Fibroblast of the aortic adventitia (primary cell): Measurements from ENCODE around the gene RAP1GAP. TPM values are rescaled to one million over a fixed set of nuclear protein-coding genes. Genes with fewer than 3 reads are reported as not detected.

ENCODE experiments used
- DNase-seq: peaks from one replicate; pipeline ENCODE4 v3.0.0-alpha.2; 2010; ENCODE audit warnings: low read depth
- H3K4me3 ChIP-seq: 2 replicates; pipeline ENCODE4 v1.5.1; 2011; ENCODE audit warnings: low read depth, mild to moderate bottlenecking, control low read depth, low read length, moderate library complexity
- CTCF ChIP-seq: IDR thresholded peaks from 2 replicates; pipeline ENCODE4 v1.5.1; 2011; ENCODE audit warnings: mild to moderate bottlenecking, low read length, control low read depth, inconsistent platforms; ENCODE audit not compliant: insufficient read depth
- total RNA-seq: library from RNA; depleted of rRNA; stranded (reverse); fragments of >200 nt; gene quantifications from 2 replicates; pipeline ENCODE4 v1.2.3, GENCODE V29; 2012; ENCODE audit warnings: low replicate concordance

The RAP1GAP gene
- total RNA-seq, 1 donor, result 0.09 TPM

GRCh38 chr1:21553116-21553926, 115.8 kb downstream of the RAP1GAP start:
- H3K4me3 ChIP-seq, result no peak overlapping the region
- no peak for TF ChIP-seq CTCF
- peak; percentile 60 for DNase-seq

GRCh38 chr1:21552715-21553114, 116.4 kb downstream of the RAP1GAP start:
- TF ChIP-seq CTCF, result no peak
- peak; percentile 96 for DNase-seq
- H3K4me3 ChIP-seq, result no peak overlapping the region

DNA sequence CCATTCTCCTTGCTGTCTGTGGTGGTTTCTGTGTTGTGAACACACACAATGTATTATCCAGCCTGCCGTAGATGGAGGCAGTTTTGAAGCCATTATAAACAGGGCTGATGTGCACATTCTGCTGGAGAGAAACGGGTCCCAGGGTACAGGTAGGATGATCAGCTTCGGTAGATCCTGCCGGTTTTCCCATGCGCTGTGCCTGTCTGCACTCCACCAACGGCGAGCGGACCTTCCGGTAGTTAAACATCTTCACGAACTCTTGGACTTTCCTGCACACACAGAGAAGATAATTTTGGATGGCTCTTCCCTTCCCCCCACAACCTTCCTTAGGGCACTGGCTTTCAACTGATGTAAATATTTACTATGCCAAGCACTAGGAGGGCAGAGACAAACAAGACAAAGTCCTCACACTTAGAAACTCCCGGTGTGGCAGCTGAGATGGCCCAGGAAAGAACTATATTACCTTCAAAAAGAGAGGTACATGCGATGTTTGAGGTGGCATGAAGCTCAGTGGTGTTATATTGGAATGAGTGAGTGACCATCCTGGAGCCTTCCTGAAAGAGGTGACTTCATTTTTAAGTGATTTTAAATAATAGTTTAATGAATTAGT, 118.2 kb downstream of the RAP1GAP start:
- no peak for TF ChIP-seq CTCF
- H3K4me3 ChIP-seq, result no peak overlapping the region
- DNase-seq, result no peak

- no peak for TF ChIP-seq CTCF
- H3K4me3 ChIP-seq, result no peak overlapping the region
- DNase-seq, result peak; percentile 19
Measured at GRCh38 chr1:21550097-21550496, 119.1 kb downstream of the RAP1GAP start.

DNA sequence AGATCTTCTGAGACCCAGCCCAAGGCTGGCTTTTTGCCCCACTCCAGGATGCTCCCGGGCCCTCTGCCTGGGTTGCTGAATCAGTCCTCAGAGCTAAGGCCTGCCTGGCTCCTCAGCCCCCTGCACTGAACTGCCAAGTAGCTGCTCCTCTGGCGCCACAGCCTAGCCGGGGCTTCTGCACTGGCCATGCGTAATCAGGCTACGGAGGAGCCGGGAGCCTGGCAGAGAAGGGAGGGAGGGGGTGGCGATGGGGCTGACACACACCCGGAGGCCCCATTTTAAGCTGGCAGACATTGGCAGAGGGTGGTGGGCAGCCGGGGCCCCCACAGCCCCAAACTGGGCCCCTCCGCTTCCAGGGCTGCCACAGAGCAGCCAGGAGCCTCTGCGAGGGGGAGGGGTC, 121.3 kb downstream of the RAP1GAP start:
- no peak for DNase-seq
- TF ChIP-seq CTCF, result no peak
- H3K4me3 ChIP-seq, result no peak overlapping the region

Other genes starting within 250 kb of the RAP1GAP start
- 13.6 and 18.2 TPM in 2 replicates for gene NBPF3, start 229.2 kb downstream of the RAP1GAP start, total RNA-seq
- 1.1 and 16.3 TPM in 2 replicates for gene ALPL, start 159.9 kb downstream of the RAP1GAP start, total RNA-seq
- gene USP48, start 113.8 kb upstream of the RAP1GAP start, total RNA-seq, result 57.9 and 131 TPM in 2 replicates
- gene LDLRAD2, start 142.9 kb upstream of the RAP1GAP start, total RNA-seq, result 0.08 and 0.09 TPM in 2 replicates